PC-3 (cell line): Measurements from ENCODE around the gene LOX. TPM values are rescaled to one million over a fixed set of nuclear protein-coding genes. Genes with fewer than 3 reads are reported as not detected.

ENCODE experiments used
- ATAC-seq: fragments of 200-7000 bp; cut with Tn5 transposase; 2 replicates; pipeline ENCODE4 v1.9.1; 2020; ENCODE audit warnings: mild to moderate bottlenecking, moderate library complexity
- BruUV-seq: library from RNA; stranded (reverse); fragments of 400-500 nt; replicated peaks from 2 replicates; lab custom pipeline; 2021; lab: Mats Ljungman, UMichigan
- CTCF ChIA-PET: fragments of 300-600 bp; sonication (Branson Sonifier 250); formaldehyde crosslinking; loops from one replicate; lab custom pipeline; 2022; ENCODE audit warnings: antibody characterized with exemption; lab: Charles Lee
- POLR2A ChIA-PET: fragments of 300-600 bp; sonication (Branson Sonifier 250); formaldehyde crosslinking; loops from one replicate; lab custom pipeline; 2022; ENCODE audit warnings: antibody characterized with exemption; ENCODE audit not compliant: unreplicated experiment; lab: Charles Lee
- DNase-seq: peaks from one replicate; pipeline ENCODE4 v3.0.0-alpha.2; 2015
- H2AFZ ChIP-seq: fragments of 300-600 bp; sonication (generic); 2 replicates; pipeline ENCODE4 v1.6.0; 2016; ENCODE audit warnings: antibody characterized with exemption, low read length
- H3F3A ChIP-seq: fragments of 300-600 bp; sonication (generic); one replicate; pipeline ENCODE4 v1.6.0; 2017; ENCODE audit warnings: antibody characterized with exemption, low read length, control low read depth, mild to moderate bottlenecking; ENCODE audit not compliant: unreplicated experiment
- H3K27ac ChIP-seq: fragments of 300-600 bp; sonication (generic); 2 replicates; pipeline ENCODE4 v1.5.1; 2016; ENCODE audit warnings: mild to moderate bottlenecking, low read length
- H3K27me3 ChIP-seq: fragments of 300-600 bp; sonication (generic); 2 replicates; pipeline ENCODE4 v1.6.1; 2016; ENCODE audit warnings: low read length, mixed read lengths
- H3K36me3 ChIP-seq: fragments of 300-600 bp; sonication (generic); 2 replicates; pipeline ENCODE4 v1.6.1; 2016; ENCODE audit warnings: low read depth, mixed run types, low read length, mixed read lengths
- H3K4me1 ChIP-seq: fragments of 300-600 bp; sonication (generic); 2 replicates; pipeline ENCODE4 v1.5.1; 2016; ENCODE audit warnings: low read length; ENCODE audit not compliant: insufficient read depth
- H3K4me2 ChIP-seq: fragments of 300-600 bp; sonication (generic); 2 replicates; pipeline ENCODE4 v1.6.0; 2016; ENCODE audit warnings: low read length
- H3K4me3 ChIP-seq: fragments of 300-600 bp; sonication (generic); 2 replicates; pipeline ENCODE4 v1.5.1; 2016; ENCODE audit warnings: mild to moderate bottlenecking, low read length, mixed read lengths
- H3K79me2 ChIP-seq: fragments of 300-600 bp; sonication (generic); 2 replicates; pipeline ENCODE4 v1.6.1; 2017; ENCODE audit warnings: low read length, mixed read lengths
- H3K9ac ChIP-seq: fragments of 300-600 bp; sonication (generic); 2 replicates; pipeline ENCODE4 v1.6.0; 2016; ENCODE audit warnings: mild to moderate bottlenecking, low read length
- H3K9me2 ChIP-seq: fragments of 300-600 bp; sonication (generic); replicated peaks from 2 replicates; pipeline ENCODE4 v1.6.1; 2016; ENCODE audit warnings: mixed run types, low read length, mixed read lengths
- H3K9me3 ChIP-seq: fragments of 300-600 bp; sonication (generic); 2 replicates; pipeline ENCODE4 v1.6.1; 2016; ENCODE audit warnings: low read length, mixed read lengths
- H4K20me1 ChIP-seq: fragments of 300-600 bp; sonication (generic); 2 replicates; pipeline ENCODE4 v1.6.1; 2016; ENCODE audit warnings: low read length, mixed read lengths
- CTCF ChIP-seq: fragments of 300-600 bp; sonication (generic); conservative IDR thresholded peaks from 2 replicates; pipeline ENCODE4 v1.5.1; 2017; ENCODE audit warnings: antibody characterized with exemption, low read depth, mild to moderate bottlenecking, low read length
- EZH2 ChIP-seq: fragments of 300-600 bp; sonication (generic); IDR thresholded peaks from one replicate; pipeline ENCODE4 v1.6.1; 2017; ENCODE audit warnings: antibody characterized with exemption, mild to moderate bottlenecking, low read length; ENCODE audit not compliant: unreplicated experiment
- EZH2phosphoT487 ChIP-seq: fragments of 300-600 bp; sonication (generic); IDR thresholded peaks from 2 replicates; pipeline ENCODE4 v1.6.1; 2018; ENCODE audit warnings: mild to moderate bottlenecking, antibody characterized with exemption, low read length, borderline replicate concordance
- intact Hi-C: fragments of 100-400 bp; cut with micrococcal nuclease; formaldehyde crosslinking; loops from 2 replicates; pipeline ENCODE4 v1.9.0; 2023
- total RNA-seq: library from RNA; depleted of rRNA; stranded (reverse); fragments of >200 nt; gene quantifications from 2 replicates; pipeline ENCODE4 v1.2.3, GENCODE V29; 2014

Gene LOX
- total RNA-seq, 1 experiment from 2014 or later: 0.18 TPM

GRCh38 chr5:122030251-122030650 is 47.8 kb downstream of the LOX start:
- DNase-seq: no peak
- Histone ChIP-seq H2AFZ (no peak overlapping the region), H3F3A (no peaks in the 10 kb centered on the region), H3K4me3 (no peak overlapping the region), H3K4me1 (no peaks in the 10 kb centered on the region), H3K4me2 (no peak overlapping the region), H3K9me2 (no peaks in the 10 kb centered on the region), H3K27ac (no peak overlapping the region), H4K20me1 (no peaks in the 10 kb centered on the region), H3K27me3 (no peaks in the 10 kb centered on the region), H3K9me3 (no peaks in the 10 kb centered on the region), H3K36me3 (no peaks in the 10 kb centered on the region; the same call in 1 of the 2 replicates), H3K9ac (no peak overlapping the region), H3K79me2 (no peaks in the 10 kb centered on the region)
- BruUV-seq: no TSS peak
- no peak for ATAC-seq
- TF ChIP-seq CTCF (no peak), EZH2phosphoT487 (no peak), EZH2 (no peak)
- intact Hi-C loops: loop anchor here (5.0 kb wide), 1 partner anchor 58 kb away; no protein-coding TSS in a partner anchor
- CTCF ChIA-PET: no interaction called here
- POLR2A ChIA-PET: no interaction called here

- H3K36me3 ChIP-seq: no peaks in the 10 kb centered on the region; the same call in 1 of the 2 replicates
- no peak for TF ChIP-seq EZH2
- no peak for TF ChIP-seq CTCF
- TF ChIP-seq EZH2phosphoT487: no peak
- intact Hi-C loops: loop anchor here (5.0 kb wide), 1 partner anchor 58 kb away; no protein-coding TSS in a partner anchor
- DNase-seq (no peak), ATAC-seq (no peak)
- no peaks in the 10 kb centered on the region for H3K4me1 ChIP-seq
- ChIA-PET CTCF (no interaction called here), POLR2A (no interaction called here)
- no peak overlapping the region for H2AFZ ChIP-seq
- H3K79me2 ChIP-seq: no peaks in the 10 kb centered on the region
- no peaks in the 10 kb centered on the region for H3K9me2 ChIP-seq
- H3K4me2 ChIP-seq: no peak overlapping the region
- H3K9ac ChIP-seq: no peak overlapping the region
- BruUV-seq: no TSS peak
- H4K20me1 ChIP-seq: no peaks in the 10 kb centered on the region
- H3K27me3 ChIP-seq: no peaks in the 10 kb centered on the region
- no peak overlapping the region for H3K4me3 ChIP-seq
- H3K27ac ChIP-seq: no peak overlapping the region
- H3K9me3 ChIP-seq: no peaks in the 10 kb centered on the region
- H3F3A ChIP-seq: no peaks in the 10 kb centered on the region
These were observed 48.2 kb downstream of the LOX start for GRCh38 chr5:122029818-122030217.

DNA sequence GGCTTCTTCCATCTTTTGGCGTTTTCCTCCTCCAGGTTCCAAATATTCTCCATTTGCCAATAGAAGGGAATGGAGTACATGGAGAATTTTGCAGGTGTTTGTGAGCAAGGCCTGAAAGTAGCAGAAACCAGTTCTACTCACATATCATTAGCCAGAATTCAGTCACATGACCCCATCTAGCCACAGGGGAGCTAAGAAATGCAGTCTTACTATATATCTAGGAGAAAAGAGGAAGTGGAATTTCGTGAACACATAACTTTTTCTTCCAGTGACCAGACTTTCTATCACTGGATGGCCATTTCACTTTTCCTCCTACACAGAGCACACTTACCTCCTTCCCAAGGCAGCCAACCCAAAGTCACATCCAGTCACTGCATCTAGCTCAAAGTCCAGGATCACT is 55.1 kb downstream of the LOX start:
- H2AFZ ChIP-seq: no peak overlapping the region
- H3K79me2 ChIP-seq: no peaks in the 10 kb centered on the region
- no peaks in the 10 kb centered on the region for H3F3A ChIP-seq
- BruUV-seq: no TSS peak
- H3K4me2 ChIP-seq: no peak overlapping the region
- no peaks in the 10 kb centered on the region for H3K36me3 ChIP-seq
- CTCF ChIA-PET: no interaction called here
- intact Hi-C loops: no loop called here
- H3K4me1 ChIP-seq: no peaks in the 10 kb centered on the region
- no peak overlapping the region for H3K9ac ChIP-seq
- no peaks in the 10 kb centered on the region for H3K9me2 ChIP-seq
- no peak overlapping the region for H3K4me3 ChIP-seq
- no peak for TF ChIP-seq CTCF
- no peak for TF ChIP-seq EZH2
- no peak for TF ChIP-seq EZH2phosphoT487
- POLR2A ChIA-PET: no interaction called here
- no peak overlapping the region for H3K27ac ChIP-seq
- no peaks in the 10 kb centered on the region for H3K27me3 ChIP-seq
- no peak for ATAC-seq
- no peaks in the 10 kb centered on the region for H4K20me1 ChIP-seq
- no peak for DNase-seq
- no peaks in the 10 kb centered on the region for H3K9me3 ChIP-seq
